ENCODE data around the gene PYROXD2.

- TF ChIP-seq EZH2phosphoT487 (IDR thresholded peaks at IDR 0.05; ENCODE audit: insufficient read depth, low read depth) (no peak), EZH2 (IDR thresholded peaks at IDR 0.05; ENCODE audit: insufficient read depth, poor library complexity, severe bottlenecking) (no peak)
Observed at GRCh38 chr10:98408799-98409198, 6.2 kb downstream of the PYROXD2 start.
